HUDEP-2 (cell line): ENCODE data around the gene PDZD2.
"Not testable (repeated sequence)": the region's sequence is repeated elsewhere in the genome, so short reads cannot be mapped to it uniquely, and the experiment has no call there.

Experiments
- DNase-seq, 76 experiments: peaks; one replicate each; lab custom pipeline; 2025; ENCODE audit not compliant: unreplicated experiment in 76 of 76; lab: John Stamatoyannopoulos, UW

The PDZD2 gene

DNA sequence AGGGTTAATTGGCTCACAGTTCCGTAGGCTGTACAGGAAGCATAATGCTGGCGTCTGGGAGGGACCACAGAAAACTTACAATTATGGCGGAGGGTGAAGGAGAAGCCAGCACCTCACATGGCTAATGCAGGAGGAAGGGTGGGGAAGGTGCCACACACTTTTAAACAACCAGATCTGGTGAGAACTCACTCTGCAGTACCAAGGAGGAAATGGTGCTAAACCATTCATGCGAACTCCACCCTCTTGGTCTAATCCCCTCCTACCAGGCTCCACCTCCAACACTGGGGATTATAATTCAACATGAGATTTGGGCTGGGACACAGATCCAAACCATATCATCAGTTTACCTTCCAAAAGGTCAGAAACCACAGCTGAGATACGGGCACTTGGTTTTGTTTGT is 122.9 kb downstream of the PDZD2 start:
- no peak for DNase-seq

DNA sequence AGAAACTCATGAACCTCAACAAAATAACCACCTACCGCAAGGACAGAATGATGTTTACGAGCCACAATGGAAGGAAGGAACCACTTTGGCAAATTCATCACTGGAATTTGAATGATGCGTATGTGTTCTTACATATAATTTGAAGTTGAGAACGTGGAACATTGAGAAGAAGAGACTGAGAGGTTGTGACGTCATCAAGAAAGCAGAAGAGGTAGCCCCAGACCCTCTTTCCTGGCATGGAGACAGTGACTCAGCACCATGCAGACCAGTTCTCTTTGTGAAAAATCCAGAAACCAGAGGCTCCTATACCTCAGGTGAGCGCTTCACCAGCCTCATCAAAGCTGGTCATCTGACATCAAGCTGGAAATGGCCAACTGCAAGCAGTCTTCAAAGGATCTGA is 124.5 kb downstream of the PDZD2 start:
- no peak for DNase-seq

DNA sequence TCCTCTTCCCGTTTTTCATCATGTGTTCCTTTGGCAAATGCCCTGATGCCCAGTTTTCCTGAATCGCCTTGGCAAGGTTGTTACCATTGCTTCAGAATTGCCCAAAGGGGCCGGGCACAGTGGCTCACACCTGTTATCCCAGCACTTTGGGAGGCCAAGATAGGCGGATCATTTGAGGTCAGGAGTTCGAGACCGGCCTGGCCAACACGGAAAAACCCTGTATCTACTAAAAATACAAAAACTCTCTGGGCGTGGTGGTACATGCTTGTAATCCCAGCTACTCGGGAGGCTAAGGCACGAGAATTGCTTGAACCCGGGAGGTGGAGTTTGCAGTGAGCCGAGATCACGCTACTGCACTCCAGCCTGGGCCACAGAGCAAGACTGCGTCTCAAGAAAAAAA is 125.8 kb downstream of the PDZD2 start:
- DNase-seq: not testable (repeated sequence)

DNA sequence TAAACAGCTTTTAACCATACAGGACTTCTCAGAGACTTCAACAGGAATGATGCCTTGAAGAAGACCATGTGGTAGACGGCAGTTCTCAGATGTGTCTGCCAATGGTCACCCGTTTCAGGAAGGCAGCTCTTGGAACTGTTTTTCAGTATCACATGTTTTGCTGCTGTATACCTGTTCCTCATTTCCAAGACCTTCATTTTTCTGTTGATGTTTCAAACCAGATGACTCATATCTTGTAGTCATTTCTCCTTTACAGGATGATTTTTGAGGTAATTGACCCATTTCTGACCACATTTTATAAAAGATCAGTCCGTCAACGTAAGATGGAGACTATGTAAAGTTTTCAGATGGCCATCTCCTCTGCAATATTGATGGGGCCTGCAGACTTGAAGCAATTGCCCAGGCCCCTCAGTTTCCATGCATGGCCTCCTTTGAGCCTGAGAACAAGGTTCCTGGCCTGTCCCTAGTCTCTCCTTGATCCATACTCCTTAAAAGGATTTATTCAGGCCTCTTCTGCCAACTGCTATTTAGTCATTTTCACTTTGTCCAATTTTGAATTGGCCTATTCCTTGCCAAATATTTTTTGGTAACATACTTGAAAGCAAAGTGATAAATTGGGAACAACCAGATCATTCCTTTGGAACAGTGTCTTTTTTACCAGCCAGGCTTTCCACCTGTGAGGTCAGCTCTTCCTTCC is 128.6 kb downstream of the PDZD2 start:
- no peak for DNase-seq

DNA sequence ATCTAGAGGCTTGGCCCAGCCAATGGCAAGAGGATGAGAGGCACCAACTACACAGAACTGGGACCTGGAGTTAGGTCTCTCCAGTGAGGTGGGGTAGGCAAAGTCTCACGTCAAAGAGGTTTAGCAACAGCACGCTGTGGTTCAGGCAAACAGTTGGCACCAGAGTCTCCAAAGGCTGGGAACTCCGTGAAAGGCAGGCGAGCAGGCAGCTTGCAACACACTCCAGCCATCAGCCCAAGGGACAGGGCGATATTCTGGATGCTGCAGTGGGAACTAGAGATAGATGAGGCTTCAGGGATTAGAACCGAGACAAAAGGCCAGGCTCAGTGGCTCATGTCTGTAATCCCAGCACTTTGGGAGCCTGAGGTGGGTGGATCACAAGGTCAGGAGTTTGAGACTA is 129.1 kb downstream of the PDZD2 start:
- DNase-seq: no peak

DNA sequence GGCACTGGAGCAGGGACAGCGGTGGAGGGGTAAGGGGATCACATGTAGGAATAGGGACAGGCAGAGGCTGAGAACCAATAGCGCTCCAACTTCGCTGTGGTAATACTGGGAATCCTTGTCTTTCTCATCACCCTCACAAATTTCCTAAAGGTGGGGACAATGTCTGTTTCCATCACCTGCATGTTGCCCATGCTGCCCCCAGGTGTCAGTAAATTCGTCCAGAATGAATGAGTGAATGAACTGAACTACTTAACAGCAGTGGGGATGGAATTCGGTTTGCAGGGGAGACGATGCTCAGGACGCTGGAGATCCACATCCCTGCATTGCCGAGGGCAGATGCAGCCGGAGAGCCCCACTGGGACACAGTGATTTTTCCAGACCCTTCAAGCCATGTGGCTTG is 129.9 kb downstream of the PDZD2 start:
- DNase-seq: no peak

DNA sequence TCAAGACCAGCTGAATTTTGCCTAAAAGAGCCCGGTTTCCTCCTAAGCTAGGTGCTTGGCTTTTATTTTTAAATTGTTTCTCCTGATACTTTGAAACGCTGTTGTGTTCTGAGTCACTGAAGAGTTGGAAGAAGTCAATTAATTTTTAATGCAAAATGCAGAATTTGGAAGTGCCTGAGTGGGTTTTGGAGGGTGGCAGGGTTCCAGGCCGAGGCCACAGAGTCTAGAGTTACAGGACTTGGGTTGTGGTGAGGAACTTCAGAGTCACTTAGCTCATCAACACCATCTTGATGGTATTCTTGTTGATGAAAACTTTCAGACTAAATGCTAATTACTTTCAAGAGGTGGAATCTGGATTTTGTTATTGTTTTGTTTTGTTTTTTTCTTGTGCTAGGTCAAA is 130.6 kb downstream of the PDZD2 start:
- no peak for DNase-seq

DNA sequence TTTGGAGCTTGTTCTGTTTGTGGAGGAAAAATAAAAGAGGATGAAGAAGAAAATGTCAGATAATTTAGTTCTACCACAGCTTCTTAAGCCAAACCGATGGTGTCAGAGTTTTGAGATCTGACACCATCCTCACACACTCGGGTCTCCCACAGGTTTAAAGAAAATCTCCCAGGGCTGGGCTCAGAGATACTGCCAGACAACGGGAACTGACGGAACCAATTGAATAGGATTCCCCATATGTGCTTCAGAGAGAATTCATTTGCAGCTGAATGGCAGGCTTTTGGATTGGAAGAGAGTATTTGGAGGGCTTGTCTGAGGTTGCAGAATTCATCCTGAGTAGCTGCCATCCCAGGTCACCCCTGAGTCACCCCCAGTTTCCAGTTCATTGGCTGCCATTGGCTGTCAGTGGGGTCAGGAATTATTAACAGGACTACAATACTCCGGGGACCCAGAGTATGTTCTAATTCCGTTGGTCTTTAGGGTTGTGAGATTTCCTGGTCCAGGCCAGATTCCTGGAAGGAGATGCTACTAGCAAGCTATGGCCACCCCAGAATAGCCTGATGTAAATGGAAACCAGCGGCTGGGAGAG is 131.3 kb downstream of the PDZD2 start:
- no peak for DNase-seq

DNA sequence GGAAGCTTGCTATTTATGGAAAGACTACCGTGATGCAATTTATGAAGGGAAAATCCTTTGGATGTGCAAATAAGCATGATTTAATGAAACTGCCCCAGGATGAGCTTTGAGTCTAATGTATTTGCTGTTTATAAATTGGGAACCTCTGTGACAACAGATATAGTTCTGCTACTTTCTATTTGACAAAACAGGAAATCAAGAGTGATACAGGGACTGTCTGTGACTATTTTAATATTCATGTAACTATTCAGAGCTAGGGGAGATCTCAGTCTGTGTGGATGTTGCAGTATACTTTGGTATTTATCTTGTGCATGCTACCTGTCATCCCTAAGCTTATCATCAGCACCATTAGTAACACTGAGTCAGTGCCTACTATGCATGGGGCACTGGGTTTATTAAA is 132.1 kb downstream of the PDZD2 start:
- DNase-seq: no peak

DNA sequence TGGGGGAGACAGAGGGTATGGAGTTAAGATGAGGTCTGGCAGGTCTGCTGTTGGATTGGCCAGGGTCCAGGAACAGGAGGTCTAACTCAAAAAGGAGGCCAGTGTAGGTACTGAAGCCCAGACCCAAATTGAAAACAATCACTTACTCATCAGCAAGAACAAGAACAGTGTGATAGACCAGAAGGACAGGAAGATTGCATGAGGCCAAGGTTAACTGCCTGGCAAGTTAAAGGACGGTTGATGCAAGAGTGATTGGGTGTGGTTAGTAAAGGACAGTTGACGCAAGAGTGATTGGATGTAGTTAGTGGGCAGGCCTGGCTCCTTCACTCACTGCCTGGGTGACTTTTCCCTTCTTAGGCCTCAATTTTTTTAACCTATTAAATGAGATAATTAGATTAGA is 132.6 kb downstream of the PDZD2 start:
- no peak for DNase-seq

DNA sequence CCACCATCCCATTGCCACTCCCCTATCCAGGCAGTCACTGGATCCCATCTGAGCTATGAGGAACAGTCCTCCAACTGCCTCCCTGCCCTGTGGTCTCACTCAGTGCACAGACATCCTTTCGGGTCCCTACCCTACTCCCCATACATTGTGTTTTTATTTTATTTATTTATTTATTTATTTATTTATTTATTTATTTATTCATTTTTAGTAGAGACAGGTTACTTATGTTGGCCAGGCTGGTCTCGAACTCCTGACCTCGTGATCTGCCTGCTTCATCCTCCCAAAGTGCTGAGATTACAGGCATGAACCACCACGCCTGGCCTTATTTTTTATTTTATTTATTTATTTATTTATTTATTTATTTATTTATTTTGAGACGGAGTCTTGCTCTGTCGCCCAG is 137.4 kb downstream of the PDZD2 start:
- not testable (repeated sequence) for DNase-seq

DNA sequence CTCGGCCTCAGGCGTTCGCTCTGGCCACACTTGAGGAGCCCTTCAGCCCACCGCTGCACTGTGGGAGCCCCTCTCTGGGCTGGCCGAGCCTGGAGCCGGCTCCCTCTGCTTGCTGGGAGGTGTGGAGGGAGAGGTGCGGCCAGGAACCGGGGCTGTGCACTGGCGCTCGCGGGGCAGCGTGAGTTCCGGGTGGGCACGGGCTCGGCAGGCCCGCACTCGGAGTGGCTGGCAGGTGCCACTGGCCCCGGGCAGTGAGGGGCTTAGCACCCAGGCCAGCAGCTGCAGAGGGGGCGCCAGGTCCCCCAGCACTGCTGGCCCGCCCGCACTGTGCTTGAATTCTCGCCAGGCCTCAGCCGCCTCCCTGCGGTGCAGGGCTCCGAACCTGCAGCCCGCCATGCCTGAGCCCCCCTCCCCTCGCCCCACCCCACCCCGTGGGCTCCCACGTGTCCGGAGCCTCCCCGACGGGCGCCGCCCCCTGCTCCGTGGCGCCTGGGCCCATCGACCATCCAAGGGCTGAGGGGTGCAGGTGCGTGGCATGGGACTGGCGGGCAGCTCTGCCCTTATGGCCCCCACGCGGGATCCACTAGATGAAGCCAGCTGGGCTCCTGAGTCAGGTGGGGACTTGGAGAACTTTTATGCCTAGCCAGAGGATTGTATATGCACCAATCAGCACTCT is 138.2 kb downstream of the PDZD2 start:
- DNase-seq: no peak

DNA sequence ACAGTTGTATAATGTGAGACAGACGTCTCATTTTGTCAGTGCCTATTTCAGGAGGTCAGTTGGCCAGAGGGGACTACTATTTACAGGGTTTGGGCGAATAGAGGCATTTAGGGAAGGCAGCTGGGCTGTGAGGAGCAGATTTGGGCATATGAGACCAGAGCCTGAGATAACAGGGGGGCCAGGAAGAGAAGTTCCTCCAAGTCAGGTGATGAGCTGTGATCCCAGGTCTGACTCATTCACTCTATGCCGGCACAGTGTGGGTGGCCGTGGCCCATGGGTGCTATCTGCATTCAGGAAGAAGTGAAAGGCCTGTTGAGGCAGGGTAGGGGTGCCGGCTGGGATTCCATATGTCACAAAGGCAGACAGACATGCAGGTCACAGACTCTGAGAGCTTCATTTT is 142.8 kb downstream of the PDZD2 start:
- no peak for DNase-seq

DNA sequence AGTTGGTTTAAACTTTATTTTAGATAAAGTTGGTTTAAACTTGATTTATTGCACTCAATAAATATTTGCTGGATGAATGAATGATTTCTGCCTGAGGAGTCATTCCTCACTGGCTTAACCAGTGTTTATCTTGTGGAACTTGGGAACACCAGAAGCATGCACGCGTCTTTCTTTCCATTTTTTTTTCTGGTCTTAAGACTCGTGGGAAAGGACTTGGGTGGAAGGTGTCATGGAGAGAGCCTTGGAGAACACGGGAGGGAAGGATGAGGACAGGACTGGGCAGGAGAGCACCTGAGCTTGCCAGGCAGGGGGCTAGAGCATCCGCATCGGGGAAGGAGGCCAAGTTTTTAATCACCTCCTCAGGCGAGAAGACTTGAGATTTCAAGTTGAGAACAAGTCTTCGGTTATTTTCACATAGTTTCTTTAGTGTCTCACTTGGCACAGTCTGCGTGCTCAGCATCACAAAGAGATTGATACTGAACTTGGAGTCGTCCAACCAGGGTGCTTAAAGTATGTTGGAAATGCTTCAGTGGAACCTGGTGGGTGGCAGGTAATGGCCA is 144.2 kb downstream of the PDZD2 start:
- DNase-seq: no peak

DNA sequence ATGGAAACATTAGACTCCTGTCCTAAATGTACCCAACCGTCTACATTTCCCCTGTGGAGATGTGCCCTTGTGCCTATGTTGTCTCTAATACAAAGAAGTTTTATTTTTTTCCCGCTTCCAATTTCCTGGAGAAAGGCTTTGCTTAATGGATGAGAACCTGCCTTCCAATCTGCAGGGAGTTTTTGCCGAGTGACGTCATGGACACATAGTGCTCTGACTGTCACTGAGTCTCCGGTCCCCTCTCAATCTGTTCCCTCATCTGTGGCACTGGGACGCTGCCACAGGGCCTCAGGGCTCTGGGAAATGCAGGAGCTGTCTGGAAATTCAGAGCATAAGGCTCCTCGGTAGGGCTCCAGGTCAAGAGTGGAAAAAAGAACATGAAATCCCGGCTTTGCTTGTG is 144.8 kb downstream of the PDZD2 start:
- no peak for DNase-seq

DNA sequence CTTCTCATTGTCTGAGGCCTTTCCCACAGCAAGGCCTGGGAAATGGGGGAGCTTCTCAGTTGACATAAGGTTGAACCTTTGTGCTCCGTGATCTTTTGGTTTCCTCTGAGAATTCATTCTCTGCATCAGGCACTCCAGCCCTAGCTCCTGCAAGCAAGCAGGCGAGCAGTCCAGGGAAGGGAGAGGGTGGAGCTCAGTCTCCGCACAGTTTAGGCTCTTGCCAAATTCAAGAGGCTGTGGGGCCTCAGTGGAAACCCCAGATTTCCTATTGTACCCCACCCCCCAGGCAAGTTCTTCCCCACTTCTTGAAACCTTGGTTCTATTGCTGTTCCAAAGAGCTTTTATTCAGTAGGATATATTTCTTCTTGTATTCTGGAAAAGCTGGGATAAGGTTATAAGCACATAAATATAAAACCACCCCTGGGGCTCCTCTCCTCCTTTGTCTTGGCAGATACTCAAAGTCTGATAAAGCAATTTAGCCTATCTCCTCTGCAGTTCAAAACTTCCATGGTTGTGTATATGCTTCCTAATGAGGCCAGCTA is 147.2 kb downstream of the PDZD2 start:
- no peak for DNase-seq

DNA sequence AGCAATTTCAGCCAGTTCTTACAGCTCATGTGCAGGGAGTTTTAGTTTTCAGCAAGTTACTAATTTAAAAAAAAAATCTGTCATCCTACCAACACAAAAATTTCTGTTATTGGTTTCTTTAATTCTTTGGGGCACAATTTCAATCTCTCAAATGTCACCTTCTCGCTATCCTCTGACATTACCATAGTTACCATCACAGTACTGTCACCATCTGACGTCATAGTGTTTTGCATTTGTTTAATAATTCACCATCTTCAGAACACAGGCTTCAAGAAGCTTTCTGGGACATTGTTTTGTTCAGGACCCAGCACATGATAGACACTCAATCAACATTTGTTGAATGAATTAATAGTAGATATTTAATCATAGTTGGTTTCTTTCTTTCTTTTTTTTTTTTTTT is 155.1 kb downstream of the PDZD2 start:
- DNase-seq: no peak

DNA sequence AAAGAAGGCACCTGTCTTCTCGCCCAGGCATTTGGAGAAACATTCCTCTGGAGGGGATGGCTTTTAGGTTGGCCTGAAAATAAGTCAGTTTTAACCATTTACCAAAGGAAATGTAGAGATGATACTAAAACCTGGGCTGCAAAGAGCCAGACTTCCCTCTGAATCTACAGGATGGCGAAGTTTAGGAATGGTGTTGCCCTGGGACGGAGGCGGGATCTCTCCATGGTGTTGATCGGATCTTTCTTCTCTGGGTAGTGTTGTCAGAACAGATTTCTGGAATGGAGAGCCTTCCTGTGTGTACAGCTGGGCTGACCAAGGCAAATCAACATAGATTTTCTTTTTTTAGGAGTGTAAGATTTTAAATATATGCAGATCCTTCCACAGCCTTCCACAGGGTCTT is 159.2 kb downstream of the PDZD2 start:
- no peak for DNase-seq

DNA sequence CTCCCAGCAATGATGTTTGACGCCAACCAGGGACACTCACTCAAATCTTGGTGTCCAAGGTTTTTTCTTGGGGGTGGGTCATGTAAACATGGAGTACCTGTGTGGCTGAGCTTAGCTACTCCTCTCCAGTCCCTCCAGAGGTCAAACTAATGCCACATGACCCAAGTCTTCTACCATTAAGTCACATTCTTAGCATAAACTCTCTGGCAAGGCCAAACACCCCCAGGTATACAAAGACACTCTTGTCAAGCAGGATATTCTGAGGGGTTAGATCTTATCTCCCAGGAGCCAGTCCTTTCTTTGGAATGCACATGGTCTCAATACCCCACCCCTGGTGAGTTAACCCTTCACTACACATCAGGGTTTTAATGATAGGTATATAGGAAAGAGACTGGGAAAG is 161.4 kb downstream of the PDZD2 start:
- DNase-seq: no peak

DNA sequence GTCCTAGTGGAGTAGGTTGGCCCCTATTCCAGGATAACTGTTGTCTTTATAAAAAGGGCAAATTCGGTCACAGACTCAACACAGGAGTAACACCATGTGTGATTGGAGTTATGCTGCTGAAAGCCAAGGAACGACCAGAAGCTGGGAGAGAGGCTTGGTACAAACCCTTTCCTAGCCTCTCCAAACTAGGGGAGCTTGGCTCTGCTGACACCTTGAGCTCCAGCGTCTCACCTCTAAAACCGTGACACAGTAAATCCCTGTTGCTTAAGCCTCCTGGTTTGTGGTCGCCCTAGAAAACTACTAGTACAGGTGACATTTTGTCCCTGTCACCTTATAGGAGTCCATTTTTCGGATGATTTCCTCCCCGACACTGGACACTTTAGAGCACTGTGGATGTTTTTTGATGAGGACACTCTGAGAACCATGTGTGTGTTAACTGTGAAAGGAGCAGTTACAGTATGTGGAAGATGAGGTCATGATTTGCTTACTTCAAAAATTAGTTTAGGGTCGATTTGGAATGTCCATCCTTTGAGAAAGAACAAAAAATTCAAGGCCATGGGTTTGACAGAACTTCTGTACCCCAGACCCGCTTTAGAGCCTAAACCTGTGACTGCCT is 167.0 kb downstream of the PDZD2 start:
- DNase-seq: no peak

DNA sequence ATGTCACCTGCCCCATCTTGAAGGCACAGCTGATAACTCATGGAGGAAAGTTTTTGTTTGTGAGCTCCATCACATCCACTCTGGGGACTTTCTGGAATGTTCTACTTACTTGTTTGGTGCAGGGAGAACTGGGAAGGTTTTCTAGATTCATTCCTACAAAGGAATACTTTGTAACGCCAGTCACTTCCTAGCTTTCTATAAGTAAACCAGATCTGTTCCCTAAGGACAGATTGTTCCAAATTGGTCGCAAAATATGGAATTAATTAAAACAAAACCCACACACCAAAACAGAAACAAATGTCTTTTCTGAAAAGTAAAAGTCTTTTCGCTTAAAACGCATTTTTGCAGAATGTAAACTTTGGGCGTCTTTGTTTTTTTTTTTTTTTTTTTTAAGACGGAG is 167.6 kb downstream of the PDZD2 start:
- DNase-seq: no peak
